ENCODE measurements around the gene SLC30A2.

- TF ChIP-seq CTCF (IDR thresholded peaks at IDR 0.05; ENCODE audit: low read length) (no peak), EZH2 (optimal IDR thresholded peaks at IDR 0.05; ENCODE audit: low read depth, low read length) (no peak), EZH2phosphoT487 (IDR thresholded peaks at IDR 0.05; ENCODE audit: low read length) (no peak)
Measured at GRCh38 chr1:26025517-26025916, 20.4 kb downstream of the SLC30A2 start.

Measured in MM.1S (cell line).